Sigmoid colon (tissue), 4 donors: ENCODE results near the gene GPC6.

Experiments
- EP300 ChIP-seq, 4 donors: sonication (generic); formaldehyde crosslinking; IDR thresholded peaks; one replicate each; pipeline ENCODE4 v1.6.1; 2017; ENCODE audit warnings: antibody characterized with exemption in 4 of 4
- POLR2A ChIP-seq, 2 donors: fragments of 450-650 bp; IDR thresholded peaks; one replicate each; pipeline ENCODE4 v1.6.1; 2016; ENCODE audit warnings: antibody characterized with exemption in 2 of 2, mild to moderate bottlenecking in 2 of 2, moderate library complexity in 2 of 2
- POLR2AphosphoS5 ChIP-seq, 4 donors: sonication (generic); formaldehyde crosslinking; IDR thresholded peaks; one replicate each; pipeline ENCODE4 v1.6.1; 2017; ENCODE audit warnings: antibody characterized with exemption in 4 of 4
- TF ChIP-seq, protein P1 (sequence below), 4 experiments: fragments of 450-650 bp in 3 of 4; fragments of 200-600 bp in 1 of 4; IDR thresholded peaks; one replicate each; pipeline ENCODE4 v1.5.1; 2016 to 2019; ENCODE audit warnings: antibody characterized with exemption in 4 of 4, mild to moderate bottlenecking in 3 of 4, moderate library complexity in 2 of 4

DNA sequence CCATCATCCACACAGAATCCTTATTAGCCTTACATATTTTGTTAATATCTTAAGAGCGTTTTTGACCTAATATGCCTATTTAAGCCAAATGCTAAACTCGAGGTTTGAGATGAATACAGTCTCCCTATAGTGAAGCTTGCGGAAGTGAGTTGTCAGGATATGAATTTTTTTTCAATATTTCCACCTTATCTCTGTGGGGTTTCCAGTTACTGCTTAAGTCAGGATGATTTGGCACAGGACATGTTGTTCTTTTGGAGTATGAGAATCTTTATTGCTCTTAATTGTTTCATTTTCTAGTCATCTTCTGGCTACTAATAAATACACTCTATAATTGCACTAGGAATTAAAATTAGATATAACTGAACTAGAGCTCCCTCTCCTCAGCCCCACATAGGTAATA lies 44.2 kb upstream of the GPC6 start:
- TF ChIP-seq POLR2A (IDR thresholded peaks at IDR 0.05) (no peak), POLR2AphosphoS5 (IDR thresholded peaks at IDR 0.05) (no peak), EP300 (IDR thresholded peaks at IDR 0.05) (no peak)
- TF ChIP-seq, protein P1, sequence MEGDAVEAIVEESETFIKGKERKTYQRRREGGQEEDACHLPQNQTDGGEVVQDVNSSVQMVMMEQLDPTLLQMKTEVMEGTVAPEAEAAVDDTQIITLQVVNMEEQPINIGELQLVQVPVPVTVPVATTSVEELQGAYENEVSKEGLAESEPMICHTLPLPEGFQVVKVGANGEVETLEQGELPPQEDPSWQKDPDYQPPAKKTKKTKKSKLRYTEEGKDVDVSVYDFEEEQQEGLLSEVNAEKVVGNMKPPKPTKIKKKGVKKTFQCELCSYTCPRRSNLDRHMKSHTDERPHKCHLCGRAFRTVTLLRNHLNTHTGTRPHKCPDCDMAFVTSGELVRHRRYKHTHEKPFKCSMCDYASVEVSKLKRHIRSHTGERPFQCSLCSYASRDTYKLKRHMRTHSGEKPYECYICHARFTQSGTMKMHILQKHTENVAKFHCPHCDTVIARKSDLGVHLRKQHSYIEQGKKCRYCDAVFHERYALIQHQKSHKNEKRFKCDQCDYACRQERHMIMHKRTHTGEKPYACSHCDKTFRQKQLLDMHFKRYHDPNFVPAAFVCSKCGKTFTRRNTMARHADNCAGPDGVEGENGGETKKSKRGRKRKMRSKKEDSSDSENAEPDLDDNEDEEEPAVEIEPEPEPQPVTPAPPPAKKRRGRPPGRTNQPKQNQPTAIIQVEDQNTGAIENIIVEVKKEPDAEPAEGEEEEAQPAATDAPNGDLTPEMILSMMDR (IDR thresholded peaks at IDR 0.05): no peak
